Measurements from ENCODE around the gene ERICH4. TPM values are rescaled to one million over a fixed set of nuclear protein-coding genes. Genes with fewer than 3 reads are reported as not detected.
A peak's percentile ranks its signal among the peaks of the same experiment; 100 is the strongest.
"Not testable (repeated sequence)": the region's sequence is repeated elsewhere in the genome, so short reads cannot be mapped to it uniquely, and the experiment has no call there.

ERICH4 gene
- total RNA-seq, 1 donor from 2014 or later: not detected

DNA sequence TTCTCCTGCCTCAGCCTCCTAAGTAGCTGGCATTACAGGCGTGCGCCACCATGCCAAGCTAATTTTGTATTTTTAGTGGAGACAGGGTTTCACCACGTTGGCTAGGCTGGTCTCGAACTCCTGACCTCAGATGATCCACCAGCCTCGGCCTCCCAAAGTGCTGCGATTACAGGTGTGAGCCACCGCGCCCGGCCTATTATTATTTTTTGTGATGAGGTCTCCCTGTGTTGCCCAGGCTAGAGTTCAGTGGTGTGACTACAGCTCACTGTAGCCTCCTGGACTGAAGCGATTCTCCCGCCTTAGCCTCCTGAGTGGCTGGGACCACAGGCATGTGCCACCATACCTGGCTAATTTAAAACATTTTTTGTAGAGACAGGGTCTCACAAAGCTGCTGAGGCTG, 7.6 kb upstream of the ERICH4 start:
- DNase-seq (ENCODE audit: low read depth in 2 of 2): not testable (repeated sequence)

DNA sequence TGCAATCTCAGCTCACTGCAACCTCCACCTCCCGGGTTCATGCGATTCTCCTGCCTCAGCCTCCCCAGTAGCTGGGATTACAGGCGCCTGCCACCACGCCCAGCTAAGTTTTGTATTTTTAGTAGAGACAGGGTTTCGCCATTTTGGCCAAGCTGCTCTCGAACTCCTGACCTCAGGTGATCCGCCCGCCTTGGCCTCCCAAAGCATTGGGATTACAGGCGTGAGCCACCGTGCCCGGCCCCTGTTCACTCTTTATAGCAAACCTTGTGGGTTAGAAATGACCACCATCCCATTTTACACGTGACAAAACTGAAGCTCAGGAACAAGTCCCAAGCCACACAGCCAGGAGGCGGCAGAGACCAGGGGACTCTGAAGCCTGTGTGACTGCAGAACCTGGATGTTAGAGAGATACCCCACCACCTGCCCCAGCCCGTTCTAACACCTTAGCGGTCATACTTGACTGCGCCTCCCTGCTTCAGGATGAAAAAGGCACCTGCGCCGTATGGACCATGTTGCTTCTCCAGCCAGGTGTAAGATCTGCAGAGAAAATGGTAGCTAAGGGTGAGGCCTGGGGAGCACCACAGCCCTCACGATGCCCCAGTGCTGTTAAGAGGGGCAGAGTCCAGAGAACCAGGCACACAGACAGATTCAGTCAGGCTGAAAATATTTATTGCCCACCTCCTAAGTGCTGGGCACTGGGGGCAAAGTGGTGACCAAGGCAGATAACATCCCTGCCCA, 6.9 kb upstream of the ERICH4 start:
- no peak for DNase-seq (ENCODE audit: low read depth in 2 of 2)

DNA sequence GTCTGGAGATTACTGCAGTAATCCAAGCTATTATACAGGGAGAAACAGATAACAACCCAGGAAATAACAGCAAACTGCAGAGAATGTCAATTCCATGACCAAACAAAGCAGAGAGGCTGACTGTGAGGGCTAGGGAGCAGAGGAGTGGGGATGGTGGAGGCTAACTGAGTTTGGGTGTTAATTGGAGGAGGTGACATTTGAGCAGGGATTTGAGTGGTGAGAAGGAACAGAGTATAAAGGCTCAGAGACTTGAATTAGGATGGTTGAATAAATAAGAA, 6.3 kb upstream of the ERICH4 start:
- no peak for DNase-seq (ENCODE audit: low read depth in 2 of 2)

- DNase-seq (ENCODE audit: low read depth in 2 of 2): no peak
Measured at GRCh38 chr19:41437944-41438574, 4.9 kb upstream of the ERICH4 start.

GRCh38 chr19:41439441-41440222, 3.3 kb upstream of the ERICH4 start, which contains the start of gene DMAC2:
DMAC2 (minus strand) TSS chr19:41439912; CDS start chr19:41439899, 13 bp downstream.
- peak; percentile 93 to 98 for DNase-seq (ENCODE audit: low read depth in 2 of 2)

GRCh38 chr19:41441321-41441945, 1.5 kb upstream of the ERICH4 start:
- no peak for DNase-seq (ENCODE audit: low read depth in 2 of 2)

GRCh38 chr19:41443813-41444455, 978 bp downstream of the ERICH4 start:
- DNase-seq (ENCODE audit: low read depth in 2 of 2): no peak

DNA sequence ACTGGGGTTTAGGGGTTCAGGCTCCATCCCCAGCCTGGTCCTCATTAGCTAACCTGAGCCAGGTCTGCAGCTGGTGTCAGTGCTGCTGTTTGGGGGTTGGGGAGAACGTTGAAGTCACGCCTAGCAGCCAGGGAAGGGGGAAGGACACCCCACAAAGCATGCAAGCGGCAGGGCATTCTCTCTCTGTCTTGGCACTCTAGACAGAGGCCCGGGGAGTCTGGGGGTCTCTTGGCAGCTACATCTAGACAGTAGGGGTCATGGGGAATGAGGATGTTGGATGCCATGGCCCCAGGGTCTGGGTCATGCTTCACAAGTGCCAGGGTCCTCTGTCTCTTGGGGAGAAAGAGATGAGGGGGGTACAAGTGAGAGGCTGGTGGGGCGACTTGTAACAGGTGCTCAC, 2.6 kb downstream of the ERICH4 start:
- no peak for DNase-seq (ENCODE audit: low read depth in 2 of 2)

GRCh38 chr19:41447732-41448332, 4.9 kb downstream of the ERICH4 start:
- DNase-seq (ENCODE audit: low read depth in 2 of 2): no peak

DNA sequence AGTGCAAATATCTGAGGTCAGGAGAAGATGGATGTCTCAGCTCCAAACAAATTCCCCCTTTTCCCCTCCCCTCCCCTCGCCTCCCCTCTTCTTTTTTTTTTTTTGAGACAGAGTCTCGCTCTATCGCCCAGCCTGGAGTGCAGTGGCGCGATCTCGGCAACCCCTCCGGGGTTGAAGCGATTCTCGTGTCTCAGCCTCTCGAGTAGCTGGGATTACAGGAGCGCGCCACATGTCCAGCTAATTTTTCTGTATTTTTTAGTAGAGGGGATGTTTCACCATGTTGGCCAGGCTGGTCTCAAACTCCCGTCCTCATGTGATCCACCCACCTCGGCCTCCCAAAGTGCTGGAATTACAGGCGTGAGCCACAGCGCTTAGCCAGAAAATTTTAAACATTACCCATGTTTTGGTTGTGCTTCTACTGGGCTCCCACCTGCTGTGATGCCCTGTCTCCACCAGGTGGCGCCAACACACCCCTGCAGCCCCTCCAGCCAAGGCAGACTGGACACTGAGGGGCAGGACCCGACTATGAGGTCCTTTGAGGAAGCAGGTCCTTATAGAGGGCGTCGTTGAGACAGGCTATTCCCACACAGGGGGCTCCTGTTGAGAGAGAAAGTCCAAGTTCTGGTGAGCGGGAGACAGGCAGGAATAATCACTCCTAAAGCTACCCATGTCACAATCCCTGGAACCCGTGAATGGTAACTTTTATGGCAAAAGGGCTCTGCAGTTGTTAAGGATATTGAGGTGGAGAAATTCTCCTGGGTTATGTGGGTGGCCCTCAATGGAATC, 6.3 kb downstream of the ERICH4 start:
- DNase-seq (ENCODE audit: low read depth in 2 of 2): peak; percentile 48 to 81

DNA sequence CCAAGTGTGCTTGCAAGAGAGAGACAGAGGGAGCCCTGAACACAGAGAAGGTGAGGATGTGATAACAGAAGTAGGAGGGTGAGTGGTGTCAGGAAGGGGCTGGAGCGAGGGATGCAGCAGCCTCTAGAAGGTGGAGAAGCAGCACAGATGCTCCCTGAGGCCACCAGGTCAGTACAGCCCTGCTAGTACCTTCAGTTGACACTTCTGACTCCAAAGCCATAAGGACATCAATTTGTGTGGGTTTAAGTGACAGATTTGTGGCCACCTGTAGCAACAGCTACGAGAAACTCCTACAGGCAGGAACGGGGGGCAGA, 6.9 kb downstream of the ERICH4 start:
- DNase-seq (ENCODE audit: low read depth in 2 of 2): no peak

DNA sequence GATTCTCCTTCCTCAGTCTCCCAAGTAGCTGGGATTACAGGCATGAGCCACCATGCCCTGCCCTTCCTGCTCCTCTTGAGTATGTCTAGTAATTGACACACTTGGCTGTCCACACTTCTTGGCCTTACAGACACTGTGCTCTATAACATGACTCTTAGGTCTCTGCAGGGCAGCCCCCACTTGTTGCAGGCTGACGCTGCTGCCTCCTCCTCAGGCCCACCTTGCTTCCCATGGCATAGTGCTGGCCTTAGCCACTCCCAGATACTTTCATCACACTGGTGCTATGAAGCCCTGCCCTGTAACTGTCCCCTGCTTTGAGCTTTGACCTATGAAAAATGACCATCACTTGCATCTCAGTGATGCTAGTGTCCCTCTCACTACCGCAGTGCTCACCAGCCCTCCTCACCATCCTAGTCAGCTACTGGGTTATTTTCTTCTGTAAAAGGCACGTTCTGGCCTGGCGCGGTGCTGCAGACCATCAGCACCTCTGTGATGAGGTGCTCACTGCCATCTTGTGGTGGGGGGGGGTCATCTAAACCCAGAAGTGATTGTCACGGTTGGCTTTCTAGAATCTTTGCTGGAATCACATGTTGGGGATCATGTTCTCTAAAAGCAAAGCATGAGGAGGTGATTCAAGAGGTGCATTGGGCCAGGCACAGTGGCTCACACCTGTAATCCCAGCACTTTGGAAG, 9.8 kb downstream of the ERICH4 start:
- no peak for DNase-seq (ENCODE audit: low read depth in 2 of 2)

- no peak for DNase-seq (ENCODE audit: low read depth in 2 of 2)
Measured at GRCh38 chr19:41455936-41456335, 13.0 kb downstream of the ERICH4 start.

- peak; percentile 36 to 80 for DNase-seq (ENCODE audit: low read depth in 2 of 2)
Measured at GRCh38 chr19:41456342-41456918, 13.5 kb downstream of the ERICH4 start.

DNA sequence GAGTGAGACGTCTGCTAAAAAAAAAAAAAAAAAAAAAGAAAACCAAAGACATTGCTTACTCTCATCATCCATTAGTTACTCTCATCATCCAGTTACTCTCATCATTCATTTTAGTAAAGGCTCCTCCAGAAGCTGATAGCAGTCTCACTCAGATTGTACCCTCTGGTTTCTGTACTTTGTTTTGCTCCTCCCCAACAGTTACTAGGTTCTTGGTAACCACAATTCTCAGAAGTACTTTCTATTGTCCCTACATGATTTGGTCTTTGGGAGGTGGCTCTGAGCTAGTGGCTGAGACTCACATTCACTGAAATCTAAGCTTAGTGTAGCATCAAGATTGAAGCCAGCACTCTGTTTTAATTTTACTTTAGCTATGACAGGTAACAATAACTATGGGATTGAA, 14.3 kb downstream of the ERICH4 start:
- DNase-seq (ENCODE audit: low read depth in 2 of 2): no peak

GRCh38 chr19:41462497-41462896, 19.5 kb downstream of the ERICH4 start:
- DNase-seq (ENCODE audit: low read depth in 2 of 2): no peak

DNA sequence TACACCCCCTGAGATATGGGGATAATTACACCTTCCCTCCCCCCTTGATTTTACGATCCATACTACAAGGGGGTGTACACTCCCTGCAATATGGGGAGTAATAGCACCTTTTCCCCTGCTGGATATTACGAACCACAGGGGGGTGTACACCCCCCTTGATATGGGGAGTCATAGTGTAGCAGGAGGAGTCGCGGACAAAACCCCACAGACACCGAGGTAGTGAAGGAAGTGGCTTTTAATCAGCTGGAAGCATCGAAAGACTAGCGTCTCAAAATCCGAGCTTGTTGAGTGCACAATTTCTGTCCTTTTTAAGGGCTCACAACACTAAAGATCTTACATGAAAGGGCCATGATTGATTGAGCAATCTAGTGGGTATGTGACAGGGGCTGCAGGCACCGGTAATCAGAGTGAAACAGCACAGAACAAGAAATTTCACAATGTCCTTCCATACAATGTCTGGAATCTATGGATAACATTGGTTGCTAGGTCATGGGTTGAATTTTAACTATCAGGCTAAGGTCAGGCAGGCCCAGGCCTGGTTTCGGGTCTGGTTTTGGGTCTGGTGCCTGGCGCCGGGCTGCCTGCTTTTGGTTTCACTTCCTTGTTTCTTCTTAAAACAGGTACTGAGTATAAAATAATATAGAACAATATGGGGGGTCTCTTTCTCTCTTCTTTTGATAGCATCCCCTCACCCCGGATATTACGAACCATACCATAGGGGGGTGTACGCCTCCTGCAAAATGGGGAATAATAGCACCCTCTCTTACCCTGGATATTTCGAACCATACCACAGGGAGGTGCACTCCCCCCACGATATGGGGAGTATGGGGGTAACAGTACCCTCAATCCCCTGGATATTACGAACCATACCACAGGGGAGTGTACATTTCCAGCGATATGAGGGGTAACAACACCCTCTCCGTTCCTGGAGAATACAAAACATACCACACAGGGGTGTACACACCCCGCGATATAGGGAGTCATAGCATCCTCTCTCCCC, 20.6 kb downstream of the ERICH4 start:
- DNase-seq (ENCODE audit: low read depth in 2 of 2): not testable (repeated sequence)

DNA sequence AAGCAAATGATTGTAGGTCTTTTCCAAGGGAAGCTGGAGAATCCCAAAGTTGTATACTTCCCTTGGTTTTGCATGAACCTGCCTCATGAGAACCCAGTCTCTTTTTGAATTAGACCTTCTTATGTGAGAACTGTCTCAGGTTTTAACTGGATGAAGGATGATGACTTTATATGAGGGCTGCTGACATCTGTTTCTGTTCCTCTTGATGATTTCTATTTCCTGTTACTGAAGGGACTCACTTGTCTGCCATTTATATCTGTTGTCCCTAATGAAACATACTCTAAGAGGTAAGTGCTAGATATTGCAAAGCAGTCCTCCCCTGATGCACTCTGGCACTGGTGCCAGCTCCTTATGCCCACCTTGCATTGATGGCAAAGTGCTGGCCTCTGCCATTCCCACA, 33.6 kb downstream of the ERICH4 start:
- DNase-seq (ENCODE audit: low read depth in 2 of 2): no peak
